ENCODE results near the gene MYO5B.

MYO5B gene

GRCh38 chr18:49910019-49910418, 284.9 kb downstream of the MYO5B start:
- Histone ChIP-seq H3K27ac (ENCODE audit: low read length) (no peak overlapping the region), H3K79me2 (ENCODE audit: low read length) (no peaks in the 10 kb centered on the region), H3K9me3 (replicated peaks; ENCODE audit: insufficient read depth, low read length) (no peaks in the 10 kb centered on the region), H3K4me1 (ENCODE audit: low read length) (no peaks in the 10 kb centered on the region), H3K36me3 (replicated peaks; ENCODE audit: insufficient read depth, low read length) (no peaks in the 10 kb centered on the region), H4K20me1 (ENCODE audit: insufficient read depth, low read length) (no peaks in the 10 kb centered on the region), H3K4me3 (ENCODE audit: low read length) (no peak overlapping the region), H3K4me2 (ENCODE audit: low read depth, low read length) (no peak overlapping the region), H3K9ac (ENCODE audit: low read length) (no peak overlapping the region), H3K27me3 (replicated peaks; ENCODE audit: insufficient read depth, low read length) (no peaks in the 10 kb centered on the region), H2AFZ (ENCODE audit: low read length) (no peak overlapping the region), H3F3A (ENCODE audit: insufficient read depth, low read length) (no peaks in the 10 kb centered on the region), H3K9me2 (replicated peaks; ENCODE audit: insufficient read depth, low read length) (no peaks in the 10 kb centered on the region)
- no peak for DNase-seq
- TF ChIP-seq EZH2 (optimal IDR thresholded peaks at IDR 0.05; ENCODE audit: low read depth, low read length) (no peak), EZH2phosphoT487 (IDR thresholded peaks at IDR 0.05; ENCODE audit: low read length) (no peak)

- H3K36me3 ChIP-seq (replicated peaks; ENCODE audit: insufficient read depth, low read length), result no peaks in the 10 kb centered on the region
- no peaks in the 10 kb centered on the region for H3K27me3 ChIP-seq (replicated peaks; ENCODE audit: insufficient read depth, low read length)
- H3K9ac ChIP-seq (ENCODE audit: low read length), result no peak overlapping the region
- H3K4me1 ChIP-seq (ENCODE audit: low read length), result no peaks in the 10 kb centered on the region
- no peak overlapping the region for H3K4me2 ChIP-seq (ENCODE audit: low read depth, low read length)
- H3K4me3 ChIP-seq (ENCODE audit: low read length), result no peak overlapping the region
- H3K27ac ChIP-seq (ENCODE audit: low read length), result no peak overlapping the region
- H4K20me1 ChIP-seq (ENCODE audit: insufficient read depth, low read length), result no peaks in the 10 kb centered on the region
- TF ChIP-seq EZH2phosphoT487 (IDR thresholded peaks at IDR 0.05; ENCODE audit: low read length) (no peak), CTCF (IDR thresholded peaks at IDR 0.05; ENCODE audit: low read length) (no peak), EZH2 (optimal IDR thresholded peaks at IDR 0.05; ENCODE audit: low read depth, low read length) (no peak)
- H3K9me2 ChIP-seq (replicated peaks; ENCODE audit: insufficient read depth, low read length), result no peaks in the 10 kb centered on the region
- H2AFZ ChIP-seq (ENCODE audit: low read length), result no peak overlapping the region
- H3K79me2 ChIP-seq (ENCODE audit: low read length), result no peaks in the 10 kb centered on the region
- H3K9me3 ChIP-seq (replicated peaks; ENCODE audit: insufficient read depth, low read length), result no peaks in the 10 kb centered on the region
- H3F3A ChIP-seq (ENCODE audit: insufficient read depth, low read length), result no peaks in the 10 kb centered on the region
- no peak for DNase-seq
These were observed 287.5 kb downstream of the MYO5B start for GRCh38 chr18:49907346-49907929.

GRCh38 chr18:49905771-49906170, 289.2 kb downstream of the MYO5B start:
- Histone ChIP-seq H2AFZ (ENCODE audit: low read length) (no peak overlapping the region), H3K4me2 (ENCODE audit: low read depth, low read length) (no peak overlapping the region), H3K9me2 (replicated peaks; ENCODE audit: insufficient read depth, low read length) (no peaks in the 10 kb centered on the region), H3K4me3 (ENCODE audit: low read length) (no peak overlapping the region), H3K9me3 (replicated peaks; ENCODE audit: insufficient read depth, low read length) (no peaks in the 10 kb centered on the region), H3K27me3 (replicated peaks; ENCODE audit: insufficient read depth, low read length) (no peaks in the 10 kb centered on the region), H4K20me1 (ENCODE audit: insufficient read depth, low read length) (no peaks in the 10 kb centered on the region), H3K79me2 (ENCODE audit: low read length) (no peaks in the 10 kb centered on the region), H3K9ac (ENCODE audit: low read length) (no peak overlapping the region), H3K4me1 (ENCODE audit: low read length) (no peaks in the 10 kb centered on the region), H3F3A (ENCODE audit: insufficient read depth, low read length) (no peaks in the 10 kb centered on the region), H3K27ac (ENCODE audit: low read length) (no peak overlapping the region), H3K36me3 (replicated peaks; ENCODE audit: insufficient read depth, low read length) (no peaks in the 10 kb centered on the region)
- TF ChIP-seq EZH2phosphoT487 (IDR thresholded peaks at IDR 0.05; ENCODE audit: low read length), result no peak
- no peak for TF ChIP-seq CTCF (IDR thresholded peaks at IDR 0.05; ENCODE audit: low read length)
- no peak for TF ChIP-seq EZH2 (optimal IDR thresholded peaks at IDR 0.05; ENCODE audit: low read depth, low read length)
- DNase-seq, result no peak

GRCh38 chr18:49904871-49905555, 289.9 kb downstream of the MYO5B start:
- Histone ChIP-seq H3F3A (ENCODE audit: insufficient read depth, low read length) (no peaks in the 10 kb centered on the region), H3K4me1 (ENCODE audit: low read length) (no peaks in the 10 kb centered on the region), H3K9me2 (replicated peaks; ENCODE audit: insufficient read depth, low read length) (no peaks in the 10 kb centered on the region), H3K36me3 (replicated peaks; ENCODE audit: insufficient read depth, low read length) (no peaks in the 10 kb centered on the region), H3K27me3 (replicated peaks; ENCODE audit: insufficient read depth, low read length) (no peaks in the 10 kb centered on the region), H3K4me3 (ENCODE audit: low read length) (no peak overlapping the region), H2AFZ (ENCODE audit: low read length) (no peak overlapping the region), H3K4me2 (ENCODE audit: low read depth, low read length) (no peak overlapping the region), H4K20me1 (ENCODE audit: insufficient read depth, low read length) (no peaks in the 10 kb centered on the region), H3K27ac (ENCODE audit: low read length) (no peak overlapping the region), H3K9ac (ENCODE audit: low read length) (no peak overlapping the region), H3K79me2 (ENCODE audit: low read length) (no peaks in the 10 kb centered on the region), H3K9me3 (replicated peaks; ENCODE audit: insufficient read depth, low read length) (no peaks in the 10 kb centered on the region)
- TF ChIP-seq EZH2phosphoT487 (IDR thresholded peaks at IDR 0.05; ENCODE audit: low read length) (no peak), EZH2 (optimal IDR thresholded peaks at IDR 0.05; ENCODE audit: low read depth, low read length) (no peak), CTCF (IDR thresholded peaks at IDR 0.05; ENCODE audit: low read length) (no peak)
- DNase-seq, result no peak
